OCI-LY3 (cell line): ENCODE measurements around the gene GNAQ.

Source experiments
- CTCF ChIP-seq: fragments of 200-600, 300-600 bp; sonication (generic); IDR thresholded peaks from 2 replicates; pipeline ENCODE4 v1.5.1; 2014; ENCODE audit warnings: antibody characterized with exemption, low read length, low read depth
- EZH2phosphoT487 ChIP-seq: fragments of 200-600 bp; shearing (Covaris generic); IDR thresholded peaks from 2 replicates; pipeline ENCODE4 v1.6.1; 2018; ENCODE audit warnings: antibody characterized with exemption, mixed run types, low read depth

- TF ChIP-seq CTCF (no peak), EZH2phosphoT487 (no peak)
Observed at GRCh38 chr9:77769246-77769645, 262.4 kb downstream of the GNAQ start.
